Measurements from ENCODE around the gene CFAP410. TPM values are rescaled to one million over a fixed set of nuclear protein-coding genes. Genes with fewer than 3 reads are reported as not detected.

CFAP410 gene
- total RNA-seq, 1 donor from 2014 or later = 24.3 TPM

DNA sequence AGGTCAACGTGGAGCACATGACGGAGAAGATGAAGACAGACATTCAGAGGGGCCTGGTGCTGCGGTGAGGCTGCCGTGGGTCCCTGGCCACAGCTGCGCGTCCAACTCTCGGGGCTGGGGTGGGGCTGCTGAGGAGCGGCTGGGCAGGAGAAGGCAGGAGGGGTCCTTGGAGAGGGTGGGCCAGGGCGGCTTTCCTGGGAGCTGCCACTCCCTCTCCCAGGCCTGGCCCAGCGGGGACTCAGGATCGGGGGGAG is 14.4 kb downstream of the CFAP410 start:
- H3K36me3 ChIP-seq = peaks cover 0 to 61% of the 10 kb centered on the region in 2 donors
- no peaks in the 10 kb centered on the region for H3K4me1 ChIP-seq
- TF ChIP-seq POLR2A (IDR thresholded peaks at IDR 0.05) = no peak
- TF ChIP-seq, protein P1, sequence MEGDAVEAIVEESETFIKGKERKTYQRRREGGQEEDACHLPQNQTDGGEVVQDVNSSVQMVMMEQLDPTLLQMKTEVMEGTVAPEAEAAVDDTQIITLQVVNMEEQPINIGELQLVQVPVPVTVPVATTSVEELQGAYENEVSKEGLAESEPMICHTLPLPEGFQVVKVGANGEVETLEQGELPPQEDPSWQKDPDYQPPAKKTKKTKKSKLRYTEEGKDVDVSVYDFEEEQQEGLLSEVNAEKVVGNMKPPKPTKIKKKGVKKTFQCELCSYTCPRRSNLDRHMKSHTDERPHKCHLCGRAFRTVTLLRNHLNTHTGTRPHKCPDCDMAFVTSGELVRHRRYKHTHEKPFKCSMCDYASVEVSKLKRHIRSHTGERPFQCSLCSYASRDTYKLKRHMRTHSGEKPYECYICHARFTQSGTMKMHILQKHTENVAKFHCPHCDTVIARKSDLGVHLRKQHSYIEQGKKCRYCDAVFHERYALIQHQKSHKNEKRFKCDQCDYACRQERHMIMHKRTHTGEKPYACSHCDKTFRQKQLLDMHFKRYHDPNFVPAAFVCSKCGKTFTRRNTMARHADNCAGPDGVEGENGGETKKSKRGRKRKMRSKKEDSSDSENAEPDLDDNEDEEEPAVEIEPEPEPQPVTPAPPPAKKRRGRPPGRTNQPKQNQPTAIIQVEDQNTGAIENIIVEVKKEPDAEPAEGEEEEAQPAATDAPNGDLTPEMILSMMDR (IDR thresholded peaks at IDR 0.05) = no peak
- no peak for TF ChIP-seq POLR2AphosphoS5 (IDR thresholded peaks at IDR 0.05; ENCODE audit: insufficient read depth in 1 of 2, low read depth in 1 of 2)
- H3K9me3 ChIP-seq = no peaks in the 10 kb centered on the region
- H3K27ac ChIP-seq = no peak overlapping the region
- no peak for DNase-seq (ENCODE audit: extremely low spot score in 2 of 2)
- H3K4me3 ChIP-seq = no peak overlapping the region
- no peaks in the 10 kb centered on the region for H3K27me3 ChIP-seq
- intact Hi-C loops (cut with DNase I) = no loop called here

DNA sequence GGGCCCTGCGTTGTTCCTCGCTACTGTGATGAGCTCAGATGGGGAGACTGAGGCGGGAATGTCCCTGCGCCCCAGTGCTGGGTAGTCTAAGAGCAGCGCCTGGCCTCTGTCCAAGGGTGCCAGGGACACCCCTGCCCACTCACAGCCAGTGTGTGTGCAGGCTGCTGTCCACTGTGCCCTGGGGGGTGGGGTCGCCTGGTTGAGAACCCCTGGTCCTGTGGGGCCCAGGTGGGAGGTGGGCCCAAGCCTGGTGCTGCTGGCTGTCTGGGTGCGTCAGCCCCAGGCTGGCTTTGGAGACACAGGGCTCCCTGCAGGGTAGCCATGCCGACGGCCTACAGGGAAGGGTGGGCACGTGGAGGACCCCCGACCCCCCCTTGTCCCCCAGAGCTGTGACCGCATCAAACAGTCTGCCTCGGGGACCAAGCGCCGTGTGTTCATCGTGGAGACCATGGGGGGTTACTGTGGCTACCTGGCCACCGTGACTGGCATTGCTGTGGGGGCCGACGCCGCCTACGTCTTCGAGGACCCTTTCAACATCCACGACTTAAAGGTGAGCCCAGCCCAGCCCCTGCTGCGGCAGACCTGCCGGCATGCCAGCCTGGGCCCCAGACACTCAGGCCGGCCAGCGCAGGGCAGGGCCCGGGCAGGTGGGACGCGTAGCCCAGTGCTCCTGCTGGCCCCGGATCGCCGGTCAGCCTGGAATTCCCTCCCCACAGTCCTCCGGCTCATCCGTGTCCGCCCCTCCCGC is 14.9 kb downstream of the CFAP410 start:
- Histone ChIP-seq H3K27me3 (no peaks in the 10 kb centered on the region), H3K36me3 (peaks cover 0 to 66% of the 10 kb centered on the region in 2 donors)

DNA sequence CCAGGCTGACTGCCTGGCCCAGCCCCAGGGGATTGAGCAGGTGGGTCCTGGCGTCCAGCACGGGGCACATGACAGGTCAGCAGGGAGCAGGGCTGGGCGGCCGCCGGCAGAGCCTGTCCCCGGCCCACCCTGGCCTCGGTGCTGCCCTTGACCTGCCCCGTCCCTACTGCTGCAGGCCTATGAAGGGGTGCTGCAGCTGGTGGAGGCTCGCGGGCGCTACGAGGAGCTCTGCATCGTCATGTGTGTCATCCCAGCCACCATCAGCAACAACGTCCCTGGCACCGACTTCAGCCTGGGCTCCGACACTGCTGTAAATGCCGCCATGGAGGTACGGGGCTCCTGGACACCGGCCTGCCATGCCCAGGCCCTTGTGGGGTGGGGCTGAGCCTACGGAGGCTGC is 15.6 kb downstream of the CFAP410 start:
- DNase-seq (ENCODE audit: extremely low spot score in 2 of 2) = no peak
- H3K27me3 ChIP-seq = no peaks in the 10 kb centered on the region
- intact Hi-C loops (cut with DNase I) = no loop called here
- H3K9me3 ChIP-seq = no peaks in the 10 kb centered on the region
- H3K4me1 ChIP-seq = no peaks in the 10 kb centered on the region
- no peak overlapping the region for H3K27ac ChIP-seq
- peaks cover 0 to 73% of the 10 kb centered on the region in 2 donors for H3K36me3 ChIP-seq
- TF ChIP-seq POLR2AphosphoS5 (IDR thresholded peaks at IDR 0.05; ENCODE audit: insufficient read depth in 1 of 2, low read depth in 1 of 2) (no peak), POLR2A (IDR thresholded peaks at IDR 0.05) (no peak)
- TF ChIP-seq, protein P1 (IDR thresholded peaks at IDR 0.05) = no peak
- no peak overlapping the region for H3K4me3 ChIP-seq

More for the DNA sequence above, 14.9 kb downstream of the CFAP410 start:
- TF ChIP-seq, protein P1 (IDR thresholded peaks at IDR 0.05) = no peak
- TF ChIP-seq POLR2A (IDR thresholded peaks at IDR 0.05) (no peak), POLR2AphosphoS5 (IDR thresholded peaks at IDR 0.05; ENCODE audit: insufficient read depth in 1 of 2, low read depth in 1 of 2) (no peak)
- DNase-seq (ENCODE audit: extremely low spot score in 2 of 2) = no peak
- H3K9me3 ChIP-seq = no peaks in the 10 kb centered on the region
- H3K27ac ChIP-seq = no peak overlapping the region
- H3K4me3 ChIP-seq = no peak overlapping the region
- intact Hi-C loops (cut with DNase I) = no loop called here
- H3K4me1 ChIP-seq = no peaks in the 10 kb centered on the region

DNA sequence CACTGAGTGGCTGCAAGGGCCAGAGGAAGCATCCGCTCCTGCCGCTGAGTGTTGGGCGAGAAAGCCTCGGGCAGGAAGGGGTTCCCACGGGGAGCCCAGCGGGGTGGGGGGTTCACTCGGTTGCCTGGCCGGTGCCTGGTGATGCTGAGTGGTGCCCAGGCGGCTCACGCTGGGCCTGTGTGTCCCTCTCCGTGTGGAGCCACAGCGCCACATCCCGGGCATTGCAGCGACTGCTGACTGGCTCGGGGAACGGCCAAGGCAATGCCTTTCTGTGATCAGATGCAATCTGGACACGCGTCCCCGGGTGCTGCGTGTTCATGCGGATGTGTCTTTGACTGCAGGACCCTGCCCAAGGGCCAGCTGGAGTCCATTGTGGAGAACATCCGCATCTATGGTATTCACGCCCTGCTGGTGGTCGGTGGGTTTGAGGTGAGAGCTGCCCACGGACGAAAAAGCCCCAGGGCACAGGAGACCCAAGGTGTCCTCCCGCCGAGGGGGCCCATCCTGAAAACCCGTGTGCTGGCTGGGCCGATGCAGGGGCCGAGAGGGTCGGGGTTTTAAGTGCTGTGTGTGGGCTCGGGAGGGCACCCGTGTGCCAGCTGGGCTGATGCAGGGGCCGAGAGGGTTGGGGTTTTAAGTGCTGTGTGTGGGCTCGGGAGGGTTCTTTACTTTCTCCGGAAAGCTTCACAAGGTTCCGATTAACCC is 16.4 kb downstream of the CFAP410 start:
- TF ChIP-seq, protein P1 (IDR thresholded peaks at IDR 0.05) = no peak
- no peak for TF ChIP-seq POLR2AphosphoS5 (IDR thresholded peaks at IDR 0.05; ENCODE audit: insufficient read depth in 1 of 2, low read depth in 1 of 2)
- TF ChIP-seq POLR2A (IDR thresholded peaks at IDR 0.05) = no peak
- Histone ChIP-seq H3K27me3 (no peaks in the 10 kb centered on the region), H3K9me3 (no peaks in the 10 kb centered on the region), H3K4me1 (no peaks in the 10 kb centered on the region), H3K36me3 (peaks cover 0 to 81% of the 10 kb centered on the region in 2 donors), H3K4me3 (no peak overlapping the region), H3K27ac (no peak overlapping the region)
- intact Hi-C loops (cut with DNase I) = no loop called here
- no peak for DNase-seq (ENCODE audit: extremely low spot score in 2 of 2)

Measured in vagina (tissue), 2 donors.